Upper lobe of left lung (tissue), 6 donors: ENCODE measurements around the gene PAPLN. TPM values are rescaled to one million over a fixed set of nuclear protein-coding genes. Genes with fewer than 3 reads are reported as not detected.

Experiments used
- ATAC-seq, 2 donors: fragments of 200-7000 bp; cut with Tn5 transposase; one replicate each; pipeline ENCODE4 v1.9.1; 2022; ENCODE audit warnings: mild to moderate bottlenecking in 2 of 2, moderate library complexity in 2 of 2; ENCODE audit not compliant: low FRiP score in 2 of 2
- DNase-seq, 2 donors: peaks; one replicate each; pipeline ENCODE4 v3.0.0-alpha.2; 2019 to 2020
- H3K27ac ChIP-seq, 4 donors: fragments of 200-600 bp; sonication (generic); one replicate each; pipeline ENCODE4 v1.5.1; 2016 to 2019
- H3K27me3 ChIP-seq, 4 donors: fragments of 200-600 bp; sonication (generic); one replicate each; pipeline ENCODE4 v1.5.1; 2017 to 2019
- H3K36me3 ChIP-seq, 4 donors: fragments of 200-600 bp; sonication (generic); one replicate each; pipeline ENCODE4 v1.5.1; 2016 to 2019
- H3K4me1 ChIP-seq, 4 donors: fragments of 200-600 bp; sonication (generic); one replicate each; pipeline ENCODE4 v1.5.1; 2018 to 2019
- H3K4me3 ChIP-seq, 4 donors: fragments of 200-600 bp; sonication (generic); one replicate each; pipeline ENCODE4 v1.5.1; 2017 to 2019; ENCODE audit warnings: mild to moderate bottlenecking in 2 of 4, moderate library complexity in 1 of 4
- H3K9me3 ChIP-seq, 4 donors: fragments of 200-600 bp; sonication (generic); one replicate each; pipeline ENCODE4 v1.5.1; 2018 to 2019
- CTCF ChIP-seq, 6 experiments: fragments of 450-650 bp in 4 of 6; fragments of 200-600 bp in 2 of 6; sonication (generic) in 2 of 6; IDR thresholded peaks; one replicate each; pipeline ENCODE4 v1.5.1; 2016 to 2019; ENCODE audit warnings: antibody characterized with exemption in 6 of 6
- EP300 ChIP-seq, 4 donors: sonication (generic); formaldehyde crosslinking; IDR thresholded peaks; one replicate each; pipeline ENCODE4 v1.5.1; 2017; ENCODE audit warnings: antibody characterized with exemption in 4 of 4, control low read depth in 2 of 4
- POLR2A ChIP-seq, 4 donors: fragments of 450-650 bp; IDR thresholded peaks; one replicate each; pipeline ENCODE4 v1.5.1; 2016 to 2017; ENCODE audit warnings: antibody characterized with exemption in 4 of 4, mild to moderate bottlenecking in 2 of 4
- POLR2AphosphoS5 ChIP-seq, 2 donors: sonication (generic); formaldehyde crosslinking; IDR thresholded peaks; one replicate each; pipeline ENCODE4 v1.5.1; 2017; ENCODE audit warnings: antibody characterized with exemption in 2 of 2
- WGBS, 2 donors: methylation state at CpG; one replicate each; pipeline ENCODE4 v1.1.5; 2017 to 2018; 5-methylcytosine and 5-hydroxymethylcytosine counted together
- total RNA-seq, 6 donors: library from RNA; depleted of rRNA in 4 of 6; stranded (reverse); fragments of >200 nt in 4 of 6; gene quantifications; one replicate each; pipeline versions ENCODE4 v1.1.0 to v1.2.1, GENCODE V29; 2016 to 2021
- donor health status: DM: no; HTN: no; CAD: no; lungs with moderate emphysema.
- donor health status: DM: no; HTN: yes; CAD: no; lungs with severe emphysema.

The PAPLN gene
- total RNA-seq, 6 donors from 2014 or later: 10.3 to 62.9 (median 16.5) TPM

- no peaks in the 10 kb centered on the region for H3K27me3 ChIP-seq
- no peak for TF ChIP-seq CTCF (IDR thresholded peaks at IDR 0.05)
- no peak for TF ChIP-seq POLR2AphosphoS5 (IDR thresholded peaks at IDR 0.05)
- TF ChIP-seq EP300 (IDR thresholded peaks at IDR 0.05): no peak
- no peak for TF ChIP-seq POLR2A (IDR thresholded peaks at IDR 0.05)
- H3K27ac ChIP-seq: no peak overlapping the region
- 73 to 84% methylated on average over 2 of the region's 2 CpGs for WGBS, 2 donors
- H3K9me3 ChIP-seq: no peaks in the 10 kb centered on the region
- ATAC-seq (no peak), DNase-seq (no peak)
- H3K4me1 ChIP-seq: no peaks in the 10 kb centered on the region
- peaks cover 24 to 61% (median 35%) of the 10 kb centered on the region in 4 donors for H3K36me3 ChIP-seq
- no peak overlapping the region for H3K4me3 ChIP-seq
These were observed 15.4 kb upstream of the PAPLN start for GRCh38 chr14:73221945-73222344.

- Histone ChIP-seq H3K4me3 (no peak overlapping the region), H3K4me1 (peaks cover 0 to 4% (median 3%) of the 10 kb centered on the region in 4 donors), H3K27ac (no peak overlapping the region), H3K36me3 (peaks cover 15 to 50% (median 25%) of the 10 kb centered on the region in 4 donors), H3K9me3 (no peaks in the 10 kb centered on the region), H3K27me3 (no peaks in the 10 kb centered on the region)
- TF ChIP-seq EP300 (IDR thresholded peaks at IDR 0.05) (no peak), POLR2AphosphoS5 (IDR thresholded peaks at IDR 0.05) (peak in 1 of 2 donors; percentile 8)
- WGBS, 2 donors: 62 to 68% methylated on average over 5 of the region's 5 CpGs
- DNase-seq (no peak), ATAC-seq (peak; percentile 41 to 75)
These were observed 14.3 kb upstream of the PAPLN start for GRCh38 chr14:73223049-73223448.

GRCh38 chr14:73225496-73225895, 11.8 kb upstream of the PAPLN start:
- no peaks in the 10 kb centered on the region for H3K27me3 ChIP-seq
- H3K4me1 ChIP-seq: peaks cover 4 to 15% (median 11%) of the 10 kb centered on the region in 4 donors
- peaks cover 0 to 25% (median 6%) of the 10 kb centered on the region in 4 donors for H3K36me3 ChIP-seq
- H3K9me3 ChIP-seq: no peaks in the 10 kb centered on the region
- DNase-seq (no peak), ATAC-seq (no peak)
- H3K4me3 ChIP-seq: no peak overlapping the region
- 91 to 97% methylated on average over 4 of the region's 4 CpGs for WGBS, 2 donors
- H3K27ac ChIP-seq: no peak overlapping the region
- TF ChIP-seq POLR2A (IDR thresholded peaks at IDR 0.05) (no peak), POLR2AphosphoS5 (IDR thresholded peaks at IDR 0.05) (no peak)

GRCh38 chr14:73227812-73228781, 9.2 kb upstream of the PAPLN start:
- H3K4me3 ChIP-seq: no peak overlapping the region
- peaks cover 0 to 14% (median 2%) of the 10 kb centered on the region in 4 donors for H3K36me3 ChIP-seq

GRCh38 chr14:73230051-73230450, 7.3 kb upstream of the PAPLN start:
- WGBS, 2 donors: 93 to 95% methylated on average over 6 of the region's 6 CpGs
- no peak for ATAC-seq
- peak in 1 of 2 donors; percentile 57 for DNase-seq

More at GRCh38 chr14:73227812-73228781, 9.2 kb upstream of the PAPLN start:
- TF ChIP-seq POLR2A (IDR thresholded peaks at IDR 0.05) (no peak), POLR2AphosphoS5 (IDR thresholded peaks at IDR 0.05) (peak in 1 of 2 donors; percentile 19)
- peak overlapping the region in 2 of 4 donors; percentile 26 to 67 for H3K27ac ChIP-seq
- H3K27me3 ChIP-seq: no peaks in the 10 kb centered on the region
- 54 to 58% methylated on average over 21 to 25 of the region's 25 CpGs for WGBS, 2 donors
- peaks cover 11 to 25% (median 20%) of the 10 kb centered on the region in 4 donors for H3K4me1 ChIP-seq
- ATAC-seq (peak; percentile 31 to 87), DNase-seq (peak in 1 of 2 donors; percentile 43)
- H3K9me3 ChIP-seq: no peaks in the 10 kb centered on the region

More at GRCh38 chr14:73230051-73230450, 7.3 kb upstream of the PAPLN start:
- Histone ChIP-seq H3K4me1 (peaks cover 11 to 25% (median 20%) of the 10 kb centered on the region in 4 donors), H3K27me3 (no peaks in the 10 kb centered on the region), H3K9me3 (no peaks in the 10 kb centered on the region), H3K27ac (no peak overlapping the region), H3K36me3 (peaks cover 0 to 7% (median 2%) of the 10 kb centered on the region in 4 donors), H3K4me3 (no peak overlapping the region)
- TF ChIP-seq POLR2AphosphoS5 (IDR thresholded peaks at IDR 0.05) (no peak), EP300 (IDR thresholded peaks at IDR 0.05) (no peak), POLR2A (IDR thresholded peaks at IDR 0.05) (no peak), CTCF (IDR thresholded peaks at IDR 0.05) (no peak)
